WERI-Rb-1 (cell line): ENCODE data around the gene LAMA5.

Experiments used
- DNase-seq: peaks from one replicate; pipeline ENCODE4 v3.0.0-alpha.2; 2020
- H3K27ac ChIP-seq: fragments of 250-450 bp; sonication (Bioruptor Pico); 2 replicates; pipeline ENCODE4 v1.5.1; 2020; ENCODE audit warnings: mild to moderate bottlenecking, moderate library complexity
- H3K27me3 ChIP-seq: fragments of 250-450 bp; sonication (Bioruptor Pico); 2 replicates; pipeline ENCODE4 v1.5.1; 2021; ENCODE audit warnings: mild to moderate bottlenecking, low read depth, moderate library complexity; ENCODE audit not compliant: insufficient read depth, severe bottlenecking
- H3K36me3 ChIP-seq: fragments of 250-450 bp; sonication (Bioruptor Pico); 2 replicates; pipeline ENCODE4 v1.5.1; 2020; ENCODE audit warnings: mild to moderate bottlenecking, moderate library complexity
- H3K4me3 ChIP-seq: 2 replicates; pipeline ENCODE4 v1.5.1; 2011; ENCODE audit warnings: low read depth, mild to moderate bottlenecking, control low read depth, low read length
- H3K9me3 ChIP-seq: fragments of 250-450 bp; sonication (Bioruptor Pico); 2 replicates; pipeline ENCODE4 v1.5.1; 2021; ENCODE audit warnings: mild to moderate bottlenecking, moderate library complexity; ENCODE audit not compliant: severe bottlenecking
- TF ChIP-seq, protein P1 (sequence below): IDR thresholded peaks from 2 replicates; pipeline ENCODE4 v1.5.1; 2011; ENCODE audit warnings: low read depth, mild to moderate bottlenecking, control low read depth, inconsistent platforms, low read length

The LAMA5 gene

GRCh38 chr20:62408055-62408454, 40.9 kb upstream of the LAMA5 start:
- Histone ChIP-seq H3K9me3 (no peaks in the 10 kb centered on the region), H3K36me3 (peaks cover 16% of the 10 kb centered on the region), H3K4me3 (peak overlapping the region; percentile 60), H3K27me3 (no peaks in the 10 kb centered on the region), H3K27ac (peak overlapping the region; percentile 97)
- TF ChIP-seq, protein P1, sequence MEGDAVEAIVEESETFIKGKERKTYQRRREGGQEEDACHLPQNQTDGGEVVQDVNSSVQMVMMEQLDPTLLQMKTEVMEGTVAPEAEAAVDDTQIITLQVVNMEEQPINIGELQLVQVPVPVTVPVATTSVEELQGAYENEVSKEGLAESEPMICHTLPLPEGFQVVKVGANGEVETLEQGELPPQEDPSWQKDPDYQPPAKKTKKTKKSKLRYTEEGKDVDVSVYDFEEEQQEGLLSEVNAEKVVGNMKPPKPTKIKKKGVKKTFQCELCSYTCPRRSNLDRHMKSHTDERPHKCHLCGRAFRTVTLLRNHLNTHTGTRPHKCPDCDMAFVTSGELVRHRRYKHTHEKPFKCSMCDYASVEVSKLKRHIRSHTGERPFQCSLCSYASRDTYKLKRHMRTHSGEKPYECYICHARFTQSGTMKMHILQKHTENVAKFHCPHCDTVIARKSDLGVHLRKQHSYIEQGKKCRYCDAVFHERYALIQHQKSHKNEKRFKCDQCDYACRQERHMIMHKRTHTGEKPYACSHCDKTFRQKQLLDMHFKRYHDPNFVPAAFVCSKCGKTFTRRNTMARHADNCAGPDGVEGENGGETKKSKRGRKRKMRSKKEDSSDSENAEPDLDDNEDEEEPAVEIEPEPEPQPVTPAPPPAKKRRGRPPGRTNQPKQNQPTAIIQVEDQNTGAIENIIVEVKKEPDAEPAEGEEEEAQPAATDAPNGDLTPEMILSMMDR: no peak
- DNase-seq: no peak

- peak; percentile 94 for DNase-seq
- Histone ChIP-seq H3K36me3 (peaks cover 22% of the 10 kb centered on the region), H3K27me3 (no peaks in the 10 kb centered on the region), H3K9me3 (no peaks in the 10 kb centered on the region), H3K27ac (peak within 1 kb of the TSS; percentile 97), H3K4me3 (peak within 1 kb of the TSS; percentile 69)
- TF ChIP-seq, protein P1: no peak
Measured at GRCh38 chr20:62407221-62407992, 40.3 kb upstream of the LAMA5 start, which contains the start of gene CABLES2. CABLES2 (minus strand) TSS chr20:62407285; CDS start chr20:62407276, 9 bp downstream.

DNA sequence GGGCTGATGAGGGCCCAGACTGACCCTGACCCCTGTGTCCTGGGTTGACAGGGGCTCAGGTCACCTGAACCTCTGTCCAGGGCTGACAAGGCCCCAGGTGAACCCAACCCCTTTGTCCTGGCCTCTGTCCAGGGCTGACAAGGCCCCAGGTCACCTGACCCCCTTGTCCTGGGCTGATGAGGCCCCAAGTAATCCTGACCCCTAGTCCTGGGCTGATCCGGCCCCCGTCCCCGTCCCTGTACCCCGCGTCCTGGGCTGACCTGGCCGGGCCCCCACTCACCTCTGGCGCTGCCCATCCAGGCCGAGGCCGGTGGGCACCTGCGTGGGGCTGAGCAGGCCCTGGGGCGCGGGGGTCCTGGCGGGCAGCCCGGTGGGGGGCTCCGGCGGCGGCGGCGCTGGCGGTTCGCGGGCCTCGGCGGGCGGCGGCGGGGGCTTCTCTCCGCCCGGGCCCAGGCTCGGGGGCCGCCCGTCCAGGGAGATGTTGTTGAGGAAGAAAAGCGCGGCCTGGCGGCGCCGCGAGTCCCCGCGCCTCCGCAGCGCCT, 39.6 kb upstream of the LAMA5 start:
- H3K27me3 ChIP-seq: no peaks in the 10 kb centered on the region
- H3K27ac ChIP-seq: peak overlapping the region; percentile 74
- peaks cover 25% of the 10 kb centered on the region for H3K36me3 ChIP-seq
- no peak for DNase-seq
- H3K4me3 ChIP-seq: peak overlapping the region; percentile 69
- TF ChIP-seq, protein P1: no peak
- no peaks in the 10 kb centered on the region for H3K9me3 ChIP-seq

DNA sequence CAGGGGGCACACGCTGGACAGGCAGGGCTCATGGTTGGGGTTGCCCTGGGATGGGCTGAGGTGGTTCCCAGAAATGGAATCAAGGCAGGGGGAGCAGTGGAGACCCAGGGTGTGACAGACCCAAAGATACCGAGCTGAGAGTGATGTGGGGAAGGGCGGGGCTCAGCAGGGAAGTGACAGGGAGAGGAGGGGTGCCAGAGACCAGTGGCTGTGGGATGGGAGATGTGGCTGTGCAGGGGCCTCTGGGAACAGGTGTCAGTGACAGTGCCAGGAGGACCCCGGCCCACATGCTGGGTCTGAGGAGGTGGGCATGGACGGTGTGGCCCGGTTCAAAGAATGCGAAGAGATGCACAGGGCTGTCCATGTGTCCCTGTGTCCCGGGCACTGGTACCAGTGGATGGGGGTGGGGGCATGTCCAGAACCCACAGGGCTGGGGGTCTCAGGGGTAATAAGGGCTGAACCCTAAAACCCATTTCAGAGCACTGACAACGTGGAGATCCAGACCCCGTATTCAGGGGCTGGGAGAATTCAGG, 38.9 kb upstream of the LAMA5 start:
- H3K27me3 ChIP-seq: no peaks in the 10 kb centered on the region
- no peaks in the 10 kb centered on the region for H3K9me3 ChIP-seq
- TF ChIP-seq, protein P1: no peak
- peaks cover 25% of the 10 kb centered on the region for H3K36me3 ChIP-seq
- DNase-seq: no peak
- H3K4me3 ChIP-seq: peak overlapping the region; percentile 69
- no peak overlapping the region for H3K27ac ChIP-seq

- no peak overlapping the region for H3K4me3 ChIP-seq
- no peaks in the 10 kb centered on the region for H3K9me3 ChIP-seq
- no peak overlapping the region for H3K27ac ChIP-seq
- peak; percentile 60 for DNase-seq
- no peaks in the 10 kb centered on the region for H3K27me3 ChIP-seq
- TF ChIP-seq, protein P1: peak; percentile 82
- peaks cover 25% of the 10 kb centered on the region for H3K36me3 ChIP-seq
Measured at GRCh38 chr20:62405108-62405980, 38.2 kb upstream of the LAMA5 start.
